SH-SY5Y (cell line): Measurements from ENCODE around the gene MYRIP.

Source experiments
- GATA2 ChIP-seq: IDR thresholded peaks from 2 replicates; pipeline ENCODE4 v1.6.1; 2011; ENCODE audit warnings: mild to moderate bottlenecking, low read depth, low read length
- GATA3 ChIP-seq: IDR thresholded peaks from 2 replicates; pipeline ENCODE4 v1.6.1; 2011; ENCODE audit warnings: low read depth, mild to moderate bottlenecking, low read length, moderate library complexity

GRCh38 chr3:40304352-40304751 lies 494.9 kb downstream of the MYRIP start:
- TF ChIP-seq GATA2 (no peak), GATA3 (no peak)
